Breast epithelium (tissue), 3 donors: Measurements from ENCODE around the gene MPP1.

Experiments
- CTCF ChIP-seq, 3 donors: fragments of 450-650 bp; IDR thresholded peaks; one replicate each; pipeline ENCODE4 v1.5.1; 2016 to 2017; ENCODE audit warnings: antibody characterized with exemption in 3 of 3, mild to moderate bottlenecking in 3 of 3, moderate library complexity in 3 of 3
- POLR2AphosphoS5 ChIP-seq, 3 donors: sonication (generic); formaldehyde crosslinking; IDR thresholded peaks; one replicate each; pipeline ENCODE4 v1.6.1; 2017; ENCODE audit warnings: antibody characterized with exemption in 3 of 3

GRCh38 chrX:154761977-154762536, 43.2 kb downstream of the MPP1 start:
- TF ChIP-seq CTCF (IDR thresholded peaks at IDR 0.05) = no peak
- TF ChIP-seq POLR2AphosphoS5 (IDR thresholded peaks at IDR 0.05) = no peak
